HG03521 (cell line): Measurements from ENCODE around the gene NRXN3.

Experiments used
- ATAC-seq: cut with Tn5 transposase; IDR thresholded peaks from one replicate; pipeline ENCODE4 v1.9.1; 2021; ENCODE audit warnings: mild to moderate bottlenecking, moderate library complexity; ENCODE audit not compliant: unreplicated experiment

Gene NRXN3

DNA sequence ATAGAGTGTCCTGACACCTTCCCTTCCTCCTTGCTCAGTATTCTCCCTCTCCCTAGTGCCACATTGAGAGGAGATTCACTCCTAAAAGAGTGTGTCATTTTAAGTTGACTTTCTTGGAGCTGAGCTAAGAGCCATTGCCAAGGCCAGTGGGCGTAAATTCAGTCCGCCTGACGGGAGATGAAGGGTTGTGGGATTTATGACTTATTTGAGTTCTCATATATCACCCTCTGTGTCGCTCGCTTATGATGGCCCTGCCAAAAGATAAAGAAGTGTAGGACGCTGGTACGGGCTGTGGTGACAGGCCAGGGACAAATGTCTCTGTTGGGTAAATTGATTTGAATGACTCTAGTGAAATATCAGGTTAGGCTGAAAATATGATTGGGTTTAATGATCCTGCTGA is 867.4 kb downstream of the NRXN3 start:
- ATAC-seq: no peak

DNA sequence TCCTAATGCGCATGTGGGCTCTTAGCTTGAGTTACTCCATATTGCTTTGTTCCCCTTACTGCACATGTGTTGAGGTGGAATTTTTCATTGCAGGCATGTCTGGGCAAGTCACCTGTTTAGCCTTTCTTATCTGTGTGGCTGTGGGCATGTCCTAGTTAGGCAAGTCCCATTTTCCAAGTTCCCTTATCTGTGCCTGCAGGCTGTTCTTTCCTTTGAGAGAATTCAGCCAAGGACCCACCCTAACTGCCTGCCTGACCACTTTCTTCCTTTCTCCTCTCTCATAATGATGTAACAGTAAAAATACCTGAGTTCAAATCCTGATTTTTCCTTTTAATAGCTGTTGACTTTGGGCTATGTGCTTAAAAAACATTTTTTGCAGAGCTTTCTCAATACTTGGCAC is 870.6 kb downstream of the NRXN3 start:
- ATAC-seq: no peak

DNA sequence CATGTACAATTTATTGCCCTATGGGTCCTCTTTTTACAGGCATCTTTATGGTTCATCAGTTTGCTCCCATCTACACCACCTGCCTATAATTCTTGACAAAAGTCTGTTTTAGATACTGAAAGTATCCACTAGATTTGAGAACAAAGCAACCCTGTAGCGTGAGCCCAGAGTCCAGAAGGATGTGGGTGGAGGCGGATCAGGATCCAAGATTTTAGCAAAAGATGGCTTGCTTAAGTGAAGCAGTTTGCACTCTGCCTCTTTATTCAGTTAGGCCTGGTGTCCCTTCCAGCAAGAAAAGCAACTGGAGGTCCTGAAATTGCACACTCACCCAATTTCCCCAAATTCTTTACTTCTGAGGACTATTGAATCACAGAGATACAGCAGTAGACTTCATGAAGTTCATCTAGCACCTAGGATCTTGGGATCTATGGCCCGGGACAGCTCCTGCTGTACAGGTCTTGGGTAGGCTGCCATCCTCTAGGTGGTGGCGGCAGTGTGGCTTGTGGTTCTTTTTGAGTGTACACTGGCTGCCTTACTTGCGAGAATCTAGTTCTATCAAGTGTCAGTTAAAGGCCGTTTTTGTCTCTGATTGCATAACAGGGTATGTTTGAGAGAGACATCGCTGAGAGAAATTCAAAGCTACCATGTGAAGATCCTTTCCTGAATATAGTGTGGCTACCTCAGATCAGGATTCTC is 873.2 kb downstream of the NRXN3 start:
- ATAC-seq: no peak

DNA sequence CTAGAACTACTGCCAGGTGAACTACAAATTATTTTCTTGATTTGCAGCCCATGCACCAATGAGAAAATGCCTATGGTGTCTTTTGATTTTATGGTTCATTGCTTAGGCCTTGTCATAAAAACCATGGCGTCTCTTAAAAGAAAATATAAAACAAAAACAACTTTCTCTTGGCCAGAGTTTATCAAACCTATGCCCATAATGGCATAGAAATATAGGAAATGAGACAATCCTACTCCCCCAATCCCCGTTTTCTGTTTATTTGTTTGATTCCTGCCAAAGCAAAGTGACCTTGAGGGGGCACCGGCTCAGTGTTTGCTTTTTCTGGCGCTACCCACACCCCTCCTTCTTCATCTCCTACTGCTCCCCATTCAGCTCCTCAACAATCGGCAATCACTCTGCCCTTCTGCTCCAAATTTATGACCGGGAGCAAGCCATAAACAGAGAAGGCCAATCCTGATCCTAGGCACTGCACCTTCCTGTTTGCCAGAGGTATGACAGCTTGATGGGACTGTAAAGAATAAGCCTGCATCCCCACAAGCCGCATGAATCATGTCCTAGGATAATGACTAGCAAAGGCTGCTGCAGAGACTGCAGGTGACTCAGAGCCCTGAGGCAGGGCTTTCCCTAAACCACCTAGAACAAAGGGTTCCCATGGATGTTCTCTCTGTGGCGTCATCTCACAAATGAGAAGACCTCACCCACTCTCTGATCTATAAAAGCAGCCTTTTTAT is 874.9 kb downstream of the NRXN3 start:
- no peak for ATAC-seq

DNA sequence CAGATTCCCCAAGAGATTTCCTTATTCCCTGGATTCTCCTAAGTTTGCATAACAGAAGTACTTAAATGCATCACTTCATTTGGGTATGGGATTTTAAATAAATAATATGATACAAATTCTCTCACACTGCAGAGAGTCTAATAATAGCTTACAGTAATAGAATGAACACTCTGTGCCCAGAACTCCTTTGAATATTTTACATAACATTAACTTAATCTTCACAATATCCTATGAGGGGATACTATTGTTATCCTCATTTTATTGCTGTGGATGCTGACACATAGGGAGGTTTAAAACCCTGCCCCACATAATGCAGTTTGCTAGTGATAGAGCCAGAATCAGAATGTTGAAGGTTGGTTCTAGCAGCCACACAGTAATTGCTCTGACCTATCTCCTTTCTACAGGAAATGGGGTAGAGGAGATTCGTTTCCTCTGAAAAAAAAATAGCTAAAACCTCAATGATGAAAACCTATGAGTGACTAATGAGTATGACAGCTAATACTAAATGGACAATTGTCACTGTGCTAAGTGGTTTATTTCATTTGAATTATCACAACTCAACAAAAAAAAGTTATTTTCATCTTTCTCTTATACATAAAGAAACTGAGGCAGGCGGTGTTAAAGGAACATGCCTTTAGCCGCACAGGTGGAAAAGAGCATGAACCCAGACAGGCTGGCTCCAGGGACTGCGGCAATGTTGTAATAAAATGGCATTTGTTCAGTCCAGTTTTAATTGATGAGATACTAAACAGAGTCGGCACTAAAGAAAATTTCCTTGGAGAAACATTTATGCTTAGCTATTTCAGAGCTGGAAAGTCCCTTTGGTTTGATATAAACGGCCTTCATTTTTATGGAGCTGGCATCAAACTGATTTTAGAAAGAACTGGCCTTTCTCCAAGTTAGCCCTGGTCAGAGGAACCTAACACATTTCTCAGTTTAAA is 880.9 kb downstream of the NRXN3 start:
- ATAC-seq: no peak

DNA sequence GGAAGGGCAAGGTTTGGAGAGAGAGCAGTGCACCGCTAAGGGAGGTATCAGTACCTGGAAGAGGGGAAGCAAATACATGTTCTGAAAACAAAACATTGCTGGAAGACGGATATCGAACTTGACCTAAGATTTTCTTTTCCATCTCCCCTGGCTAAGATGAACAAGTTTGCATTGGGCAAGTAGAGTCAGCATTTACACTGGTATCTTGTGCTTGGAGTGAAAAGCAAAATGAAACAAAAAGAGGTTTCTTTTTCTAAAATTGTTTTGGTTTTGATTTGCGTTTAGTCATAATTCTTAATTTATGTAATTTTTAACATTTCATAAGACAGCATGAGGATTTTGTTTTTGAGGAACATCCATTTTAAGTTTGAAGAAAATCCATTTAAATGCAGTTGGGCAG is 881.6 kb downstream of the NRXN3 start:
- no peak for ATAC-seq

DNA sequence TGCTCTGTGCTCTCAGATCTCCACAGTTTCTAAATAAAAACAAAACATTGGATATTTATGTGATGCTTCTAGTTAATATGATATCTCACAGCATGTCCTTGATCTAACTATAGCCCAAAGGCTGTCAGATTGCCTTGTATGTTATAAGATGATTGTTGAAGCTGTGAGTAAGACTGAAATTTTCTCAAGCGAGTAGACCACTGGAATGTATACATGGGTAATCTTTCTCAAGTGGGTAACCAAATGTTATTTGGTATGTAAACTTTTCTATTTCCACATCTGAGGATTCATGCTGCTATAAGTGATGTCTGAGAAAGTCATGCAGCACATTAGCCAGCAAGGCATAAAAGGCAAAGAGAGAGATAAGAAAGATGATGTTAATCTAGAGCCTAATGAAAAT is 886.7 kb downstream of the NRXN3 start:
- no peak for ATAC-seq

DNA sequence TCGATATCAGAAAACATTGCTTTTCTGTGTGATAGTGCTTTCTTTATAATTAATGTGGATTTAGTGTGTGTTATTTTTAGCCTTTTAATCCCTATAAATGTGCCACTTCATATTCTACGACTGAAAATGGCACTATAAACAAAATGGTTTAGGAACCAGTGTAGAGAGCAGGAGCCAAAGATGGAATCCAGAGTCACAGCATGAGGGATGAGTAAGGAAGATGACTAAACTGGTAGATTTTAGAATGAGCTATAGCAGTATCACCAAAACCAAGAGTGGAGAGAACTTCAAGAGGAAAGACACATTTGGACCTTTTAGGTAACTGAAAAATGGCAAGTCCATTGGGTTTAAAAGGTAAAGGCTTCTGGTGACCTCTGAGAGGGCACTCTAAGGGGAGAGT is 887.2 kb downstream of the NRXN3 start:
- no peak for ATAC-seq

DNA sequence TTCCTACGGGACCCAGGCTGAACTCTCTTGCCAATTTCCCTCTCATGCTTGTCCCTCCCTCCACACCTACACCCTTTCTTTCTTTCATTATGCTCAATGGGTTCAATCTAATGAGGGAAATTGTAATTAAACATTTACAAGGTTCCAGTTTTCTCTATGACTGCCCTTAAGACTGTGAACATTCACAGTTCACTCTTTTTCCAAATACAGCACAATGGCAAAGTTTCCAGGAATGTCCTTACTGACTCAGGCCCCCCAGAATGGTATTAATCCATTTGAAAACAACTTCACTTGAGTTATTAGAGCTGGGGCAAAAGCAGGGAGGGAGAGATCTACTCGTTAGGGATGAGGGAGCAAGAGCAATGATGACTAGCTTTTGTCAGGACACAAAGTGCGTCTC is 892.1 kb downstream of the NRXN3 start:
- no peak for ATAC-seq

DNA sequence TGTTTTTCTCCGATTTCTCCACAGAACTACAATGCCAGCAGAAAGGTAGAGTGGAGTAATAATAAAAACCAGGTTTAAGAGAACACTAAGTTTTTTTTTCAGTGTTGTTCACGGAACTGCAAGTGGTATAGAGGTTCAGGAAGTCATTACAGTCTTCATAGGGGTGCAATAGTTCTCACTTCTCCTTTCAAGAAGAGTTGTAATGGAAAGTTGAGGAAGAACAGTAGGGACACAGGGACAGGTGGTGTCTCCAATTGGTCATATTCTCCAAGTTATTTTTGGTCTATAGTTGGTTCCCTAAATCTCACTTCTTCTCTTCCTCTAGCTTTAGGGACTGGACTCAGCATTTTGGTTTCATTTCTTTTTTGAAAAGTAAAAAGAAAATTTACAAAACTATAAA is 894.0 kb downstream of the NRXN3 start:
- ATAC-seq: no peak

DNA sequence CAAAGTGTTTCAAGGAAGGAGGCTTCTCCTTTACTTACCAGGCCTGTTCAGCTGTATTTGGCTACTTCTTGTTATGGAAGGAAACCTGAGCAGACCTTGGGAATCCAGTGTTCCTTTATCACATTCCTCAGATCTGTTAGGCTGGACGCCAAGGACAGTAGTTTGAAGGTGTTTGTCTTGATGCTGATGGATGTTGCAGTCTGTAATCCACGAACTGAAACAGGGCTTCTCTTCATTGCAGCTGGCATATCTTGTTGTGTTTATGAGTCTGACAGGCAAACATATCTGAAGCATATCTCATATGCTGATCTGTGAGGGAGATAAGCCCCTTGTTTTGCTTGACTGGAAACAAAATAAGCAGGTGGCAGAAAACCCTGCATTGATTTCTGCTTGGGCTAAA is 904.3 kb downstream of the NRXN3 start:
- no peak for ATAC-seq

DNA sequence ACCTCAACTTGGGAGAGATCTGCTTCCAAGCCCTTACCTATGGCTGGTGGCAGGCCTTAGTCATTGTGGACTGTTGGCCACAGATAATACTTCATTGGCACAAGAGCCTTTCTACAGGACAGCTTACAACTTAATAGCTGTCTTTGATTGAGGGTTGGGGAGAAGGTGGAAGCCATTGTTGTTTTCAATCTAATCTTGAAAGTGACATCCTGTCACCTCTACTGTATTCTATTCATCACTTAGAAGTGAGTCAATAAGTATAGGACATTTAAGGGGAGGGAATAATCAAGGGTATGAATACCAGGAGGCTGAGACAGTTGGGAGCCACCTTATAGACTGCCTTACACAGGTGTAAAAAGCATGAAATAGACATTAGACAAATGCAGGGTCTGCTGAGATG is 906.3 kb downstream of the NRXN3 start:
- no peak for ATAC-seq

DNA sequence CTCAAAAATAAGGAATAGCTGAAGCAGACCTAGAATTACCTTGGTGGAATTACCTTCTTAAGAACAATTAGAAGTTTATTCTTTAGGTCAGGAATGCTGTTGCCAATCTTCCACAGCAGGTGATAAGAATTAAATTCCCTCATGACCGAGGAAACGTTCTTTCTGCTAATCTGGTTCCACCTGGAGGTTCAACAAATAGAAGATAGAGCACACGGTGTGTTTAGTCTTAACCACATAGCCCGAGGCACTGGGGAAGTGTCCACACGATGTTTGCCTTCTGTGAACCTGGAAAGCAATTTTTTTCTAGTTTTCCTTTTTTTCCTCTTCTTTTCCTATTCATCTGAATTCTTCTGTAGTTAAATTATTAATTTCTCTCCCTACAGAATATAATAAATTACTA is 906.9 kb downstream of the NRXN3 start:
- no peak for ATAC-seq

DNA sequence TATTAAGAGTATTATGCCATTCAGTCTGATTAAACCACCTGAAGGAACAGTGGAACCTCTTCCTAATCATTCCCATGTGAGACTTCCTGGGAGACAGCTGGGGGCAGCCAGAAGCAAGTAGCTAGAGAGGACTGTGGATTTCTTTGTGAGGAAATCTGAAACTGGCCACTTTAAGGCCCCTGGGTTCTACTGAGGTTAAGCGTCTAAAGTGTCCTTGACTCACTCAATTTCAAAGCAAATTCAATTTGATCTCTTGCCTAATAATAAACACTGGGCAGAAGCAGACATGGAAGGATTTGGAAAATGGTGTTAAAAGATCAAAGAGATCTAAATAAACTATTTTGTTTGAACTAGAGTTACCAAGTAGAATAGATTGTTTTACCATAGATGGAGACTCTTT is 909.9 kb downstream of the NRXN3 start:
- no peak for ATAC-seq

DNA sequence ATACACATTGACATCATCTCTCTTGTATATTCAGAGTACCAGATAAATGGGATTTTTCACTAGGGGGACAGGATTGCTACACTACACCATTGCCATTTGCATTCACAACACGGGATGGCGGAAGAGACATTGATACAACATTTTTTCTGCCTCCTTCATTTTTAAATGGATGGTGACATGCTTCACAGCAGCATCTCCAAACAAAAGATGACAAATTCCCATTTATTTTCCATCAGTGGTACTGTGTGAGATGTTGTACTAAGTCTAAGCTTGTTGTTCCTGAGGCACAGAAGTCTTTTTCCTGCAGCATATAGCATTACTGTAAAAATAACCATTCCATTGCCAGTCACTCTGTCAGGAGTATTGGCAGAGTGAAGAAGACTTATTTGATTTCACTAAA is 912.7 kb downstream of the NRXN3 start:
- no peak for ATAC-seq

DNA sequence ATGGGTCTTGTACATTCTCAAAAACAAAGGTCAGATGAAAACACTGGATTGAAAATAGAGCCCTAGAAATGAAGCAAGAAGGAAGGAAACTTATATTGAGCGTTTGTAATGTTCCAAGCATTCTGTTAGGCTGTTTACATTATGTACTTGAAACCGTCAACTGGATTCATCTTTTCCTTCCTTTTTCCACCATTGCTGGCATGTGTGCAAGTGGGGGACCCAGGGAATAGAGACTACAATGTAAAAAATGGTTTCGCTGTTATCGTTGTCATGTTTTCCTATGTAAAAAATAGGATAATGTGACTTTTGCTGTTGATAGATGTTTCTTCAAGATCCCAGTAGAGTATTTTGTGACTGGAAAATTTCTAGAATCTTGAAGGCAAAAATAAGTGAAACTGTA is 913.2 kb downstream of the NRXN3 start:
- ATAC-seq: no peak

DNA sequence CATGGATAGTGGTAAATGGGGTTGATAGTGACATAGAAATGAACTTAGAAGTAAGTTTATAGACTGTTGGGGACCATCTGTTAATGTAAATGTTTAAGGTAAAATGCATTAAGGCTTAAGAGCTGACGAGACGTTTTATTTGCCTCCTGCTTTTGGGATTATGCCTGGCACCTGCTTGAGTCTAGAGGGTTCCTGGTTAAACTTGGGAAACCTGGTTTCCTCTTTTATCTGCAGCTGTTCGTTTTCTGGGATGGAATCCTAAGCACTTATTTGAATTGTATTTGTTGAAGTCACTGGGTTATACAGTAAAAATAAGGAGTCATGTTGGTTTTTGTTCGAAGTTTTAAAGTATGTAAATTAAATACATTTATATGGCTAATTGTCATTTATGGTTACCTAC is 914.7 kb downstream of the NRXN3 start:
- ATAC-seq: no peak

DNA sequence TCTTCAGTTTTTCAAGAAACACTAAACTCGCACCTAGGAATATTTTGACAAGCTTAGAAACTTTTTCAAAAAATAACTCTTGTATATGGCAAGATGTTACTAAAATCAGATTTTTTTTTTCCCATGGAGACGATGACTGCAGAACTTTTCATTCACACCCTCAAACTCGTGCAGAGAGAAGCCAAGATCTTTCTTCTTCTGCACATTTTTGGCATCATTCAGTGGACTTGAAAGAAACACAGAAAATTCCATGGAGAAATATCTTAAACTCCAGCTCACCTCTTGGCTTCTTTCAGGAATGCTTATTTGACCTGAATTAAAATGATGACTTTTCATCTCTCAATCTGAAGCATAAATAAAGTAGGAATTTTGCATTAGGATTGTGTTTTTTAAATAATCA is 919.4 kb downstream of the NRXN3 start:
- ATAC-seq: no peak

DNA sequence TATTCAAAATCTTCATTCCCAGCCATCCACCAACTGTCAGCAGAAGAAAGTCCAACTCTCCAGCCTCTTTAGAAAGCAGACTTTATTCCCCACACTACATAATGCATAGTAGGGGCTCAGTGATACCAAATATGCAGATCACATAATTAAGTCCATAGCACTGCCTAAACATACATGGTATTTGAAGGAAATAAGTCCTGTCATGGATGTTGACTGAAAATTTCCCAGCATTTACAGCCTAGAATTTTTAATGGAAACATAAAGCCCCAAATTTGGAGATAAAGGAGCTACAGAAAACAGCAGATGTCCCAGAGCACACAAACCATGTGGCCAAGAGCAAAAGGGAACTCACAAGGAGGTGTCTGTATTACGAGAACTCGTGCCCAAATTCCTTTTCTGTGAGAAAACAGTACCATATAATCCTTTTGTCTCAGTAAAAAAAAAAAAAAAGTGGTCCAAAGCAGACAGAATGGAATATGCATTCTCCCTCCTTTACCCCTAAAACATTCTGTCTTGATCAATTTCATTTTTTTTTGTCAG is 920.5 kb downstream of the NRXN3 start:
- no peak for ATAC-seq

DNA sequence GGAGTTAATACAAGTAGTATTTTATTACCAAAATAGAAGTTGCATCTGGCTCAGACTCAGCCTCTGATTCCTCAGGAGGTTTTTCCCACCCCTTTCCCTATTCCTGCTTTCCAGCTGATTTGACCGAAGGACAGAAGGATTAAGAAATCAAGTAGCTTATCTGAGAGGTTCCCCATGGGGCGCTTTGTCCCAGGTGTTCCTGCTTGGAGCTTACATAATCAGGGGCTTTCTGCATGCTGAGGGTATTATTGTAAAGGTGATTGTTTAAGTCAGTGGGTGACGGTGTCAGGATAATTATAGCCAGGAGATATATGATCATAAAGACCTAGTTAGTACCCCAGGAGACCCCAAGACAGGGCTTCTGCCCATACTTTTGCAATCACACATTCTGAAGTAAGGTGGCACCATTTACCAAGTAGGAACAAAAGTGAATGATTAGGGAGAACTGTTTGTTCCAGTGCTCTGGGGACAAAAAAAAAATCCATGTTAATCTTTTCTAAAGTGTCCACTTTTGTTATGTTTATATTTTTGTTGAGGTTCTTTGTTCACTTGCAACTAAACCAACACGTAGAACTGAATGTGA is 921.3 kb downstream of the NRXN3 start:
- no peak for ATAC-seq

DNA sequence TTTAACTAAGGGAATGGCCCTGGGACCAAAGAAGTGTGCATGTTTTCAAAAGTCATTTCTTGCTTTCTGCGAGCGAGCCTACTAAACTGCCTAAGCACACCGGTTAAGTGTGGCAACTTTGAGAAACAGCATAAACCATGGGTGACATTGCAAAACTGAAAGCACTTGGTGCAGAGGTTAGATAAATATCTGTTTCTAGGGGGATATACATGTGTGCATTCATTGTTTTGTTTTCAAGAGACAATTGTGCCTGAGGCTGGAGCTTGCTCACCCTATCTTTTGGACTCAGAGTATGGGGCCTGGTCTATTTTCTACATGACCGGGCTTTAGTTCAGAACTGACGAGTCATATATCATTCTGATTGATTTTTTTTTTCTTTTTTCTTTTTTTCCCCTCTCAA is 923.4 kb downstream of the NRXN3 start:
- ATAC-seq: no peak
